Middle frontal gyrus (tissue), 1 donor: ENCODE results near the gene SPTBN1.
"Not testable (repeated sequence)": the region's sequence is repeated elsewhere in the genome, so short reads cannot be mapped to it uniquely, and the experiment has no call there.

Experiments used
- DNase-seq: peaks from one replicate; pipeline ENCODE4 v3.0.0-alpha.2; 2015; ENCODE audit warnings: low spot score; ENCODE audit errors: extremely low spot score

The SPTBN1 gene

GRCh38 chr2:54470266-54470938, 14.3 kb downstream of the SPTBN1 start:
- no peak for DNase-seq

DNA sequence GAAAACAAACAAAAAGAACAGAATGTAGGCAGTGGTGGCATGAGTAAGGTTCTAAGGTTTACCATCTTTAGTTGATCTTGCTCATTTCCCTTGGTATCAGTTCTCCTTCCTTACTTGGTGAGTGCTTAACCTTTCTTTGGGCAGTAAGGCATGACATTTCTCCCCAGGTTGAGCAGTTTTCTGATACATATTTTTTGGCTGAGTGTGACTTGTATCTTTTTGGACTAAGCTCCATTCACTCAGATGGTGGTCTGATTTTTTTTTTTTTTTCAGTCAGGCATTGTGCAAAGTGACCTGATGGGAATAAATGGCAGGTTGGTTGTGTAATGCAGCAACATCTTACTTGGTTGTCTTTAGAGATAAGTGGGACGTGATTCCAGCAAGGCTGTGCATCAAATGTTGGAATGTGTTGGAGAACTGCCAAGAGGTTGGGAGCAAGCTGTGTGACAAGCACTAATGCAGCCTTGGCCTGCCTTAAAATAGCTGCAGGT, 15.1 kb downstream of the SPTBN1 start:
- DNase-seq: no peak

DNA sequence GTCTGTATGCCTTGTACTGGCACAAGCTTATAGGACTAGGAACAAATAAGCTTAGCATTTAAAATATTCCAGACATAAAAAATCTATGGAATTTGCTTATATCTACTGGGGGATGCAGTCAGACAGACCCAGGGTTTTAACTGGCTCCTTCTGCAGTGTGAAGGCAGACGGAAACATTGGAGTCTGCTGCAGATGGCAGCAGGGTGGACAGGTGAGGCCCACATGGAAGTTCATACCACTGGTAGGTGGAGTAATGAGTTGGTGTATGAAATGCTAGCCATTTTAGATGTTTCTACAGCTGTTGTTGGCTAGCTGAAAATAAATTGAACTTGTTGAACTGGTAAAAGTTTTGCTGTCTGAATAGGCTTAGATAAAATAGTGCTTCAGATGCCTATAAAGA, 17.7 kb downstream of the SPTBN1 start:
- DNase-seq: no peak

DNA sequence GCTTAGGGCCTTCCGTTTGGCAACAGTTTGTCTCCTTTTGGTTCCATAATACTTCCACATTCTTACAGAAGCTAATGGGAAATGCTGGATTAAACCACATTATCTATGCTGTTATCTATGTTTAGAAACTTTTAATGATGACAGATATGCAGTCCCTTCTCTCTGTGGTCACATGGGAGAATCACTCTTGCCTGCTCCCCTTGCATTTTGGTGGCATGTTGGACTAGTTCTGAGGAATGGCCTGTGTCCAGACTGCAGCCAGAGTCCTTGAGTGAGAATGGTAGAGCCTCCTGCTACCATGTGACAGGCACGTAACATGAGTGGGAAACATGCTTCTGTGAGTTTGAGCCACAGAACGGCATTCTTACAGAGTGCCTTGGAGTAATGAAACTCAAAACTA, 19.2 kb downstream of the SPTBN1 start:
- no peak for DNase-seq

DNA sequence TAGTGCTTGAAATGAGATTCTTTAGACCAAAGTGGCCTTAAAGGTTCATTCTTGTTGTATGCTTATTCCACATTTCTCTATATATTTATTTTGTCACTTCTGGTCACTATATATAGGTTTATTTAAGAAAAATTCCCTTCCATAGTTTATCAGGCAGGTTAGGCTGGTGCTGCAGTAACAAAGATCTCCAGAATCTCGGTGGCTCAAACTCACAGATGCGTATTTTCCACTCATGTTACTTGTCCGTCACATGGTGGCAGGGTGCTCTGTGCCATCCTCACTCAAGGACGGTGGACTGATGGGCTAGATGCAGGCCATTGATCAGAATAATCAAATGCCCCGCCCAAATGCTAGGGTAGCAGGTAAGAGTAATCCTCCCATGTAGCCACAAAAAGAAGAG, 19.8 kb downstream of the SPTBN1 start:
- DNase-seq: no peak

DNA sequence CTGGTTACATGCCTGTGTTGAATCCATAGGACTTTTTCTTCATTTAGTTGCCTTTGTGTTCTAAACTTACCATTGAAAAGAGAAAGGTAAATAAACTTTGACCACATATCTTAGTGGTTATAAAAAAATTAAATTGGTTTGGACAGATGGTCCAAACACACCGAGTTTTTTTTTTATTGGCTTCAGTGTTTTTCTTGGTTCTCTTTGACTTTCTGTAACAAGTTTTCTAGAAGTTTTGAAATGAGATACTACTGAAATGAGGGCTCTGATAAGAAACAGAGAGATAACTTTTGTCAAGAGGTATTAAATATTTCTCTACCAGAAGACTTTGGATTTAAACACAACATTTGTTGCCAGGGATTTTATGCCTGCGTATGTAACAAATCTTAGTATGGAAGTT, 20.7 kb downstream of the SPTBN1 start:
- DNase-seq: no peak

DNA sequence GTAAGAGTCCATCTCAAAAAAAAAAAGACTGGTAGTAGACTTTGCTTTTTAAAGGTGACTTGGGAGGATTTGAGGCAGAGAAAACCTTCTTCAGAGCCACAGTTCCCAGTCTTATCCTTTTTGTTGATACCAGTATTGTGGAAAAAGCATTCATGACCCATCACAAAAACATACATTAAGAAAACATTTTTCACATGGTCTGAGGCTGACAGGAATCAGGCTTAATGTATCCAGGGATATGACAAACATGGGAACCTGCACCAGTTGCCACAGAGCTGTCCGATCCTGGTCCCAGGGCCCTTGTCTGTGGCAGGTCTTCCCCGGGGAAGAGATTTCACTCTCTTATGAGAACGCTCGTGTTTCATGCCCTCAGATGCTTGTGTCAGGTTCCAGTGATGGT, 21.8 kb downstream of the SPTBN1 start:
- DNase-seq: no peak

GRCh38 chr2:54478899-54479298, 22.8 kb downstream of the SPTBN1 start:
- no peak for DNase-seq

DNA sequence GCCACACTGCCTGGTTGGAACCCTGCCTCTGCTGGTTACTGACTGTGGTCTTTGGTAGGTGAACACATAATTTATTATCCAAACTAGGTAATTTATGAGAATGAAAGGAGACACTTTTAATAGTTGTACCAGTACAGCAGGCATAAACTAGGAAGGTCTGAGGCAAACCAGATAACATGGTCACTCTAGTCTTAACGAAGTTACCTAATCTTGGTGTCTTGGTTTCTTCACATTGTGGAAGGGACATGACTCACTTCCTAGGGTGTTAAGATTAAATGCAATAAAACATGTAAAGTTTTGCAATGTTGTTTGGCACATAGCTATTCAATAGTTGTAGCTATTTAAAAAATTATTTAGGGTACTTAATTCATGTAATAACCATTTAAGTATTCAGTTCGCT, 23.3 kb downstream of the SPTBN1 start:
- DNase-seq: no peak

- DNase-seq: no peak
Observed at GRCh38 chr2:54480025-54480424, 23.9 kb downstream of the SPTBN1 start.

- no peak for DNase-seq
Observed at GRCh38 chr2:54481686-54482085, 25.6 kb downstream of the SPTBN1 start.

DNA sequence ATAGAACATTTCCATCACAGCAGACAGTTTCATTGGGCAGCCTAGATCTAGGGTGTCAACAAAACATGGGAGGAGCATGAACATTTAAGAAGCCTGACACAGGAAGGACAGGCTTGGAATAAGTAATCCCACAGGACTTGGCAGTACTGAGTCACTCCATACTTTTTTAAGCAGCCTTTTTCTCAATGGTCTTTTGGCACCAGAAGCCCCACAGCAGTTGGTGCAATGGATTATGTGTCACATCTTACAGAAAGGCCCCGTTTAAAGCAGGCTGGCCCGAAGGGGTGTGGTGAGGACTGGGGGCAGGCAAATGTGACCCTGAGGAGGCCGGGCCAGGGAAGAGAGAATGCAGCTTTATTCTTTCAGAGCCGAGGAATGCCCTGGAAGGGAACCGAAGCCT, 26.6 kb downstream of the SPTBN1 start:
- DNase-seq: no peak

- DNase-seq: no peak
Observed at GRCh38 chr2:54483426-54483825, 27.3 kb downstream of the SPTBN1 start.

- DNase-seq: not testable (repeated sequence)
Observed at GRCh38 chr2:54485756-54486155, 29.6 kb downstream of the SPTBN1 start.

- no peak for DNase-seq
Observed at GRCh38 chr2:54486766-54487165, 30.6 kb downstream of the SPTBN1 start.

DNA sequence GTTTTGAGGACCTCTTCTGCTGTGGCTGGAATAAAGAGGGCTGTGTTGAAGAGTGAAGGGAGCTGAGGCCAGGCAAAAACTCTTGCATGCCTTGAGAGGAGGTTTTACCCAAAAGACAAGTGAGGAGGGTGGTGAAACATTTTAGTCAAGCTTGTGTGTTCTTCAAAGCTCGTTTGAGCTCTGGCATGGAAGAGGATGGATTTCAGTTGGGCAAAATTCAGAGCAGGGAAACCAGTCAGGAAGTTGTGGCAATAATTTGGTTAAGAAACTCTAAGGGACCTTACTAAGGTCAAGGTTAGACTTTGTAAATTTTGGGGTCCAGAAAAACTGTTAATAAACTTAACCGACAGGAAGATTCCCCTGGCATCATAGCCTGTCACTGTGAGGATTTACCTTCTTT, 34.7 kb downstream of the SPTBN1 start:
- DNase-seq: no peak

- no peak for DNase-seq
Observed at GRCh38 chr2:54492335-54492734, 36.2 kb downstream of the SPTBN1 start.

DNA sequence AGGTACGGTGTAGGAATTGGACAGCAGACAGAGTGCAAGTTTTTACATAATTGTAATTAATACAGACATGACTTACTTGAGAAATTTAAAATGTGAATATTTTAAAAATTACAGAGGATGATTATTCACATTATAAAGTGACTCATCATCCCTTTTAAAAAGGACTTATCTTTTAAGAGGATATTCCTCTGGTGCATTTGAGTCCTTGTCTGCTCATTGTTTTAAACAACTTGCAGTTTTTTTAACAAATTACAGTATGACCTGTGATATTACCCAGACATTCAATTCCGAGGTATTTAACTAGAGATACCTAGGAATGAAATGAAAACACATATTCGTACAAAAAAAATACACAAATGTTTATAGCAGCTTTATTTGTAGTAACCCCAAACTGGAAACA, 38.0 kb downstream of the SPTBN1 start:
- DNase-seq: no peak

- no peak for DNase-seq
Observed at GRCh38 chr2:54496920-54497319, 40.8 kb downstream of the SPTBN1 start.

DNA sequence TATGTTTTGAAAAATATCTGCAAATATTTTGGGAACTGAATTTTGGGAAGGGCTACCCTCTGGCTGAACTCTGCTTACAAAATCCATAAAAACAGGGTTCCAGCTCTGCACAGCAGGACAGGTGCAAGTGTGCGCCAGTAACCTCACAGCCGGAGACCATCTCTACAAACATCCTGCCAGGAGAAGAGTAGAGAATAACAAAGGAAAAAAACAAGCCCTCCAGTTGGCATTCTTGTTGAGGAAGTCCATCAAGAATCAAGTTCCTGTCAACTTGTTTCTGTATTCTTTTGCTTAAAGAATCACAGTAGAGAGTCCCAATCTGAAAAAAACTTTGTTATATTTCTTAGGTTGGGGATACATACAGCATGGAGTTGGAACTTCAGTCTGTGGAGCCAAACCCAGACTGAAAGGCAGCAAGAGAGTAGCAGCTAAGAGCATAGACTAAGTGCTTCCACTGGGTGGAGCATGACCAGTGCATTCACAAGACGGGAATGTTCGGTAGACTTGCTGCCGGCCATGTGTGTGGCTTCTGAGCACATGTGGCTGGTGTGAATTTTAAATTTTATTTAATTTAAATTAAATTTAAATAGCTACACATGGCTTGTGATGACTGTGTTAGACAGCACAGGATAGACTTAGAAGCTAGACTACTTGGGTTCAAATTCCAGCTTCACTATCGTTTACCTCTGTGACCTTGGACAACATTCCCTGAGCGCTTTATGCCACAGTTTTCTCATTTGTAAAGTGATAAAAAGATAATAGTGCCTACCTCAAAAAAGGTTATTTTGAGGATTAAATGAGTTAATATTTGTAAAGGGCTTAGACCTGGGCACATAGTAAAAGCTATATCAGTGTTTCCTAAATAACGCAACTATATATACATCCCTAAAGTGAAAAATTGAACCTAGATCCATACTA, 41.9 kb downstream of the SPTBN1 start:
- DNase-seq: no peak

DNA sequence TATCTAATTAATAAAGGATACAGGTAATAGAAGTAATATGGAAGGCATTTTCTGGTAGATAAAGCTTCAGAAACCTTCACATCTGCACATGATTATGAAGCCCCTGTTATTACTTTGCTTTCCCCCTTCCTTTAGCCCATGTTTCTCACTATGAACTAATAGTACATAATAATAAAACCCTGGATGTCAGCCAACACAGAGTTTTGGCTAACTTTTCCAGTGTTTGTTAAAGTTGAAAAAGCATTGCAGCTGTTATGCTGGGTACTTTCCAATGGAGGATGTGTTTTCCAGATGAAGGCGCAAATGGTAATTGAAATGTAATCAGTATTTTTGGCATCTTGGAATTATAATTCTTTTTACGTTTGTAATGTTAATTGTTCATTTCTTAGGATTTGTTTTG, 43.5 kb downstream of the SPTBN1 start:
- DNase-seq: no peak

DNA sequence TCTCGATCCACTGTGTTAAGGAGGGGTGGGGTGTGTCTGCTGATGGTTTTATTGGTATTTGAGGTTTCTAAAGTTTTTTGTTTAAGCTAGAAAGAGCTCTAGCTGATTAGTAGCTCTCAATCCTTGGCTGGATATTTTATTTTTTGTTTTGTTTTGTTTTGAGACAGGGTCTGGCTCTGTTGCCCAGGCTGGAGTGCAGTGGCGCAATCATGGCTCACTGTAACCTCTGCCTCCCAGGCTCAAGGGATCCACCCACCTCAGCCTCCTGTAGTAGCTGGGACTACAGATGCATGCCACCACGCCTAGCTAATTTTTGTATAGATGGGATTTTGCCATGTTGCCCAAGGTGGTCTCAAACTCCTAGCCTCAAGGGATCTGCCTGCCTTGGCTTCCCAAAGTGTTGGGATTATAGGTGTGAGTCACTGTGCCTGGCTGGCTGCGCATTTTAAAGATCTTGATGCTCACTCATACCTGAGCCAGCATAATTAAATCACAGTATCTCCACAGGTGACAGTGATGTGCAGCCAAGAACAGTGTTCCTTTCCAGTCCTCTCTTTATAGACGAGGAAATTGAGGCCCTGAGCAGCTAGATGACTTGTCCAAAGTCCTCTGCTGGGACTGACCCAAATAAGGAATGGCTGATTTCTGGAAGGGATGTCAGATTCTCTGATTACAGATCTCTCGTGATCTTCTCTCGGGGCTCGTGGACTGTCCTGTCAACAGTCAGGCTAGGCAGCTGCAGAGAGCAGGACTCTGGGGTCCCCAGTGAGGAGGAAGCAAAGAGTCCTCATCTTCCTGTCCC, 44.5 kb downstream of the SPTBN1 start:
- no peak for DNase-seq
